T-helper 2 cell treated with Interferon-gamma antibody and Interleukin-4, amounts not matched to agents 100 ng/mL and 5 ng/mL, for 36 hours (primary cell): ENCODE measurements around the gene KNOP1. TPM values are rescaled to one million over a fixed set of nuclear protein-coding genes. Genes with fewer than 3 reads are reported as not detected.

ENCODE experiments used
- total RNA-seq: library from RNA; stranded (reverse); gene quantifications from 2 replicates; pipeline ENCODE4 v1.2.3, GENCODE V29; 2022

KNOP1 gene
- total RNA-seq, 1 donor from 2014 or later: 22.2 TPM

Other genes starting within 250 kb of the KNOP1 start
- 26.5 and 27.5 TPM in 2 replicates for gene GDE1, start 196.1 kb downstream of the KNOP1 start, total RNA-seq
- 35.0 and 39.6 TPM in 2 replicates for gene CCP110, start 194.3 kb downstream of the KNOP1 start, total RNA-seq
- gene VPS35L, start 162.5 kb downstream of the KNOP1 start, total RNA-seq: 53.8 and 59.5 TPM in 2 replicates
- gene IQCK, start within 50 bp of the KNOP1 start, total RNA-seq: 0.52 and 0.93 TPM in 2 replicates
- gene GPRC5B, start 166.6 kb upstream of the KNOP1 start, total RNA-seq: not detected in 2 replicates